Gastroesophageal sphincter (tissue), 4 donors: ENCODE data around the gene SNRPE. TPM values are rescaled to one million over a fixed set of nuclear protein-coding genes. Genes with fewer than 3 reads are reported as not detected.
A peak's percentile ranks its signal among the peaks of the same experiment; 100 is the strongest.
"Not testable (repeated sequence)": the region's sequence is repeated elsewhere in the genome, so short reads cannot be mapped to it uniquely, and the experiment has no call there.

Source experiments
- ATAC-seq: fragments of 150-250 bp; one replicate; pipeline ENCODE4 v1.9.1; 2016; ENCODE audit warnings: mild to moderate bottlenecking, moderate library complexity
- H3K27ac ChIP-seq, 4 donors: fragments of 200-600 bp; sonication (generic) in 3 of 4; 1 replicate in 3 of 4; 2 replicates in 1 of 4; pipeline ENCODE4 v1.5.1; 2016 to 2019
- H3K27me3 ChIP-seq: fragments of 200-600 bp; sonication (generic); one replicate; pipeline ENCODE4 v1.5.1; 2019
- H3K36me3 ChIP-seq, 2 donors: fragments of 200-600 bp; sonication (generic); one replicate each; pipeline ENCODE4 v1.5.1; 2019; ENCODE audit warnings: control low read depth in 1 of 2
- H3K4me1 ChIP-seq, 3 donors: fragments of 200-600 bp; sonication (generic); 1 replicate in 2 of 3; 2 replicates in 1 of 3; pipeline ENCODE4 v1.5.1; 2016 to 2019; ENCODE audit warnings: control low read depth in 2 of 3
- H3K4me3 ChIP-seq, 2 donors: fragments of 200-600 bp; sonication (generic); one replicate each; pipeline ENCODE4 v1.5.1; 2019; ENCODE audit warnings: mild to moderate bottlenecking in 1 of 2, moderate library complexity in 1 of 2
- H3K9me3 ChIP-seq, 3 donors: fragments of 200-600 bp; sonication (generic); one replicate each; pipeline ENCODE4 v1.5.1; 2017 to 2019; ENCODE audit warnings: control low read depth in 2 of 3
- CTCF ChIP-seq, 4 experiments: fragments of 200-600 bp in 2 of 4; fragments of 450-650 bp in 2 of 4; sonication (generic) in 1 of 4; IDR thresholded peaks; one replicate each; pipeline ENCODE4 v1.5.1; 2017 to 2019; ENCODE audit warnings: antibody characterized with exemption in 4 of 4, mild to moderate bottlenecking in 2 of 4, moderate library complexity in 2 of 4
- EP300 ChIP-seq: sonication (generic); formaldehyde crosslinking; IDR thresholded peaks from one replicate; pipeline ENCODE4 v1.6.1; 2017; ENCODE audit warnings: antibody characterized with exemption, mild to moderate bottlenecking
- POLR2A ChIP-seq, 2 donors: fragments of 450-650 bp; IDR thresholded peaks; one replicate each; pipeline ENCODE4 v1.6.1; 2017; ENCODE audit warnings: antibody characterized with exemption in 2 of 2, mild to moderate bottlenecking in 2 of 2, moderate library complexity in 1 of 2
- POLR2AphosphoS5 ChIP-seq: sonication (generic); formaldehyde crosslinking; IDR thresholded peaks from one replicate; pipeline ENCODE4 v1.6.1; 2017; ENCODE audit warnings: antibody characterized with exemption
- WGBS, 2 donors: methylation state at CpG; one replicate each; pipeline ENCODE4 v1.1.5; 2018; ENCODE audit warnings: low coverage in 1 of 2; 5-methylcytosine and 5-hydroxymethylcytosine counted together
- total RNA-seq, 4 donors: library from RNA; depleted of rRNA; stranded (reverse); fragments of >200 nt; gene quantifications; one replicate each; pipeline ENCODE4 v1.1.0, GENCODE V29; 2016

The SNRPE gene
- total RNA-seq, 4 donors from 2014 or later: 18.9 to 46.7 (median 28.5) TPM

- Histone ChIP-seq H3K36me3 (peaks cover 8 to 96% of the 10 kb centered on the region in 2 donors), H3K27ac (no peak overlapping the region), H3K4me3 (no peak overlapping the region), H3K4me1 (peaks cover 0 to 10% (median 0%) of the 10 kb centered on the region in 3 donors), H3K9me3 (no peaks in the 10 kb centered on the region), H3K27me3 (no peaks in the 10 kb centered on the region)
- TF ChIP-seq CTCF (IDR thresholded peaks at IDR 0.05) (no peak), POLR2A (IDR thresholded peaks at IDR 0.05) (no peak), POLR2AphosphoS5 (no peak), EP300 (no peak)
- WGBS, 2 donors: 50 to 55% methylated on average over 5 of the region's 5 CpGs
- no peak for ATAC-seq
Observed at GRCh38 chr1:203839081-203839480, 22.3 kb upstream of the SNRPE start.

GRCh38 chr1:203840208-203840808, 21.1 kb upstream of the SNRPE start:
- no peak for ATAC-seq
- peaks cover 8 to 96% of the 10 kb centered on the region in 2 donors for H3K36me3 ChIP-seq
- H3K9me3 ChIP-seq: no peaks in the 10 kb centered on the region
- TF ChIP-seq POLR2A (IDR thresholded peaks at IDR 0.05) (no peak), CTCF (IDR thresholded peaks at IDR 0.05) (no peak), EP300 (no peak), POLR2AphosphoS5 (no peak)
- H3K4me1 ChIP-seq: peaks cover 0 to 10% (median 0%) of the 10 kb centered on the region in 3 donors
- H3K27me3 ChIP-seq: no peaks in the 10 kb centered on the region
- H3K27ac ChIP-seq: no peak overlapping the region
- 90 to 100% methylated on average over 1 to 3 of the region's 4 CpGs for WGBS, 2 donors
- H3K4me3 ChIP-seq: no peak overlapping the region

- Histone ChIP-seq H3K4me3 (no peak overlapping the region), H3K4me1 (peaks cover 0 to 10% (median 0%) of the 10 kb centered on the region in 3 donors), H3K36me3 (peaks cover 3 to 93% of the 10 kb centered on the region in 2 donors), H3K27me3 (no peaks in the 10 kb centered on the region), H3K9me3 (no peaks in the 10 kb centered on the region), H3K27ac (no peak overlapping the region)
- ATAC-seq: no peak
- WGBS, 2 donors: 83 to 84% methylated on average over 1 to 2 of the region's 2 CpGs
- TF ChIP-seq EP300: no peak
Observed at GRCh38 chr1:203842559-203842876, 18.9 kb upstream of the SNRPE start.

- Histone ChIP-seq H3K27me3 (no peaks in the 10 kb centered on the region), H3K4me1 (peaks cover 0 to 8% (median 0%) of the 10 kb centered on the region in 3 donors), H3K27ac (no peak overlapping the region), H3K9me3 (no peaks in the 10 kb centered on the region), H3K36me3 (peaks cover 0 to 93% of the 10 kb centered on the region in 2 donors), H3K4me3 (no peak overlapping the region)
- TF ChIP-seq CTCF (IDR thresholded peaks at IDR 0.05) (no peak), EP300 (no peak), POLR2A (IDR thresholded peaks at IDR 0.05) (no peak), POLR2AphosphoS5 (no peak)
- no peak for ATAC-seq
- 77 to 86% methylated on average over 1 of the region's 1 CpG for WGBS, 2 donors
Observed at GRCh38 chr1:203843435-203843834, 18.0 kb upstream of the SNRPE start.

GRCh38 chr1:203853112-203853511, 8.3 kb upstream of the SNRPE start:
- not testable (repeated sequence) for H3K9me3 ChIP-seq, H3K4me1 ChIP-seq, ATAC-seq, H3K27ac ChIP-seq, H3K4me3 ChIP-seq, H3K27me3 ChIP-seq
- H3K36me3 ChIP-seq: peaks cover 10 to 75% of the 10 kb centered on the region in 2 donors

- H3K27ac ChIP-seq: peak overlapping the region in 3 of 4 donors; percentile 6 to 43 (median 22)
Observed at GRCh38 chr1:203858055-203858454, 3.3 kb upstream of the SNRPE start.

More at GRCh38 chr1:203858055-203858454, 3.3 kb upstream of the SNRPE start:
- WGBS, 2 donors: 17 to 20% methylated on average over 1 to 2 of the region's 2 CpGs
- Histone ChIP-seq H3K4me1 (peaks cover 5 to 32% (median 15%) of the 10 kb centered on the region in 3 donors), H3K4me3 (no peak overlapping the region), H3K27me3 (no peaks in the 10 kb centered on the region), H3K36me3 (peaks cover 0 to 26% of the 10 kb centered on the region in 2 donors), H3K9me3 (no peaks in the 10 kb centered on the region)
- TF ChIP-seq EP300: no peak
- no peak for TF ChIP-seq POLR2A (IDR thresholded peaks at IDR 0.05)
- no peak for TF ChIP-seq POLR2AphosphoS5
- TF ChIP-seq CTCF (IDR thresholded peaks at IDR 0.05): no peak
- no peak for ATAC-seq
